GM21786 (cell line): ENCODE results near the gene PLCH1.

Experiments
- ATAC-seq: cut with Tn5 transposase; IDR thresholded peaks from one replicate; pipeline ENCODE4 v1.9.1; 2021; ENCODE audit not compliant: unreplicated experiment

PLCH1 gene

DNA sequence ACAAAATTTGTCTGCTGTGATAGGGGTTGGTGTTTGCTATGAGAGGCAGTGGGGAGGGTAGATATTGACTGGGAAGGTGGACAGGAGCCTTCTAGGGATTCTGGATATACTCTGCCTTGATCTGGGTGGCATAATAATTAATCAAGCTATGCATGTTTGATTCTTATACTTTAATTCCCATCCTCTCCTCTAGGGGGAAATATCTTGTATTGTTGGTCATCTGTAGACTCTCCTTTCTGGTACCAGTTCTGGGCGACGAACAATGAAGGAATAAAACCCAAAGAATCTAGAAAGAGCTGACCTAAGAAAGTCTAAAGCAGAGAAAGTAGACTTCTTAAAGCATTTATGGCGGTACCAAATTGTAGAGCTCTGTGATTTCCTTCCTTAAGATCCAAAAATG lies 253.2 kb downstream of the PLCH1 start:
- no peak for ATAC-seq

GRCh38 chr3:155488671-155489070 lies 256.2 kb downstream of the PLCH1 start:
- no peak for ATAC-seq

GRCh38 chr3:155485897-155486296 lies 259.0 kb downstream of the PLCH1 start:
- ATAC-seq, result no peak

GRCh38 chr3:155481591-155481990 lies 263.3 kb downstream of the PLCH1 start:
- no peak for ATAC-seq

DNA sequence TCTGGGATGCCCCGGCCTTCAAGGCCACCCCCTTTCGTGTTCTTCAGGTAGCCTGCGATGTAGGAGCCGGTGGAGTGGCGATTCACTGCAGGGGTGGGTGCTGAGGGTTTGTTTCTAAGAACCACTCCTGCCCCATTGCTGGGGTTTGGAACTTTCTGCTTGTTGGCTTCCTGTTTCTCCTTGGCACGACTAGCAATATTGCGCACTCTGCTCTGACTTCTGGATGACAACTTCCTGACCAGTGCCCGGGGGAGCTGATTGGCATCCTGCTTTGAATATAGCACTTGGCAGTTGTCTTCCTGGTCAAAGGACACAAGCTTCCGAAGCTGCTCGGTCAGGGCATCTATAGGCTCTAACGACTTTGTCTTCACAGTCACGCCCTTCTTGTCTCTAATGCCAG lies 263.8 kb downstream of the PLCH1 start:
- ATAC-seq, result no peak

- ATAC-seq, result no peak
Observed at GRCh38 chr3:155465664-155466063, 279.2 kb downstream of the PLCH1 start.

GRCh38 chr3:155462672-155463071 lies 282.2 kb downstream of the PLCH1 start:
- ATAC-seq, result no peak

- no peak for ATAC-seq
Observed at GRCh38 chr3:155457591-155457990, 287.3 kb downstream of the PLCH1 start.

DNA sequence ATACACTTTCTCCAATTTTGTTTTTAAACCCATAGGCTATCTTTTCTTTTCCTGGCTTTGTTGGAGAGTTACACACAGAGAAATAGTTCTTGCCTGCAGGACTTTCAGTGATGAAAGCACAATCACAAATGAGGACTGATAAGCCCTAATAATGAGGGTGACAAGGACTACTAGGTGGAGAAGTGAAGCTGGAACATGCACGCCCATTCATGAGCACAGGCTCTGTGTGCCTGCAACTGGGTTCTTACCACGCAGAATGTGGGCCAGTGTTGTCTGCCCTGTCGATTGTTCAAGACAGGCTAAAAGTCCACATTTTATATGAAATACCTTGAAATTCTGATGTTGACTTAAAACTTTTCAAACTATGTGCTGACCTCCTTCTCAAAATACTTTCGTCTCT lies 289.1 kb downstream of the PLCH1 start:
- ATAC-seq, result no peak

DNA sequence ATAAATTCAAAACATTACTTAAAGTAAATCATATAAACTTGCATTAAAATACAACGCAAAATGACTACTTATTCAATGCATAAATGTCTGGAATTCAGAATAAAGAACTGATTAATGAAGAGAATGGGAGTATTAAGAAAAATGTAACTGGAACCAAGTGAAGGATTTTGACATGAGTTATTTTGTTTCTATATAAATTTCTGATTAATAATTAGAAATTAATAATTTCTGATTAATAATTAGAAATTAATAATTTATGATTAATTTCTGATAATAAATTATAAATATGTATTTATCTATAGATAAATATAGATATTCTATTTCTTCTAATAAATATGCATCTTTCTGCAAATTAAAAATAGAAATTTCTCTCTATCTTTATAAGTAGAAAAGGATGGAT lies 291.4 kb downstream of the PLCH1 start:
- ATAC-seq, result no peak

DNA sequence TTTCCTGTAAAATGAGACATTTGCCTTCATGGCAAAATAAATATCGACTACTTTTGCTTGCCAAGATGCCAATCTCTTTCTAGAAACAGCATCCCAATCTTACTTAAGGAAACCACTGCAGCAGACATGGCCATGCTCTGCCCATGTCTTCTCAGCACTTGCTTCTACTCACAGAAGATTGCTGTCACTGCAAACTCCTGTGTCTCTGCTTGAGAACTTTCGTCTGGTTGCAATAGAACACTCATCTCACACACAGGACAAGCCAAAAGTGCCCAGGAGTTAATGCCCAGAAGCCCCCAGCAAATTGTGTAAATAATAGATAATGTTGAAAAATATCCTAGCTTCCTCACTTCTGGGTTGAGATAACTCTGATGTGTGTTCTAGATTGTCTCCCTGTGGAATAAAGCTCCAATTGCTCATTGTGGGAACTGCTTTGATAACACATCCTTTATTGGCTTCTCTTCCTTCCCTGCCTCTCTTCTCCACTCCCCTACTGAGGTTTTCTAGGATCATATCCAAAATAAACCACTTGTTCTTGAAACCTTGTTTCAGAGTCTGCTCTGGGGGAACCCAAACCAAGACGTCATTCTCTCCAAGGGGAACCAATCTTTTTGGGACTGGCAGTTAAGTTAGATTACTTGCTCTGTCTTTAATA lies 295.1 kb downstream of the PLCH1 start:
- ATAC-seq, result no peak

DNA sequence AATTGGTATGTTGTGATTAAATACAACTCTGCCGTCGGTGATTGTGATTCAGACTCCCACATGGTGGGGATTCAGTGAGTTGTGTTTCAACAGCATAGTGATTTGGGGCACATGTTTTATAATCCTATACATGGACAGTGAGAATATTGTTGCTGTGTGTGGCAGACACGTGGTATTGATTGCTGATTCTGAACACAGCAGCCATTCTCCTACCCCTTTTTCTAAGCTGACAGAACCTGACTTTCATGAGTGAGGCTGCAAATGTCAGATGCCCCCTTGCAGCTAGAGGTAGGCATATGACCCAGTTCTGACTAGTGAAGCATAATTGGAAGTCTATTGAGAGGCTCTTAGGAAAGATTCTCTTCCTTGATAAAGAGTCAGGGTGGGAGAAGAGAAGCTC lies 296.3 kb downstream of the PLCH1 start:
- no peak for ATAC-seq

DNA sequence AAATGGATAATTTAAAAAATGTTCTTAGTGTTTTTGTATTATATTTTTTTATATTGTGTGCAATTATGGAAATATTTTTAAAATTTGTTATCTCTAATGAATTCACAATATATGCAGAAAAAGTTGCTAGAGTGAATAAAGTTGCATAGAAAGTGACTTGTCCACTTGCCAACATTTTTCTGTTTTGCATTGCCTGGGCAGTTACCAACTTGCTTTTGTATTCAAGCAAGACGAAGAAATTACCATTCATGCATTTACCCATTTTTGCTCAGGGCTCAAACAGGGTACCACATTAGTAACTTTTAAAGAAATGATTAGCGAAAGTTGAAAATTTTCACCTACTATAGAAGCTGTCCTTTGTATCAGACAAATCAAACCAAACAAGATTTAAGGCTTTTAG lies 298.5 kb downstream of the PLCH1 start:
- ATAC-seq, result no peak

DNA sequence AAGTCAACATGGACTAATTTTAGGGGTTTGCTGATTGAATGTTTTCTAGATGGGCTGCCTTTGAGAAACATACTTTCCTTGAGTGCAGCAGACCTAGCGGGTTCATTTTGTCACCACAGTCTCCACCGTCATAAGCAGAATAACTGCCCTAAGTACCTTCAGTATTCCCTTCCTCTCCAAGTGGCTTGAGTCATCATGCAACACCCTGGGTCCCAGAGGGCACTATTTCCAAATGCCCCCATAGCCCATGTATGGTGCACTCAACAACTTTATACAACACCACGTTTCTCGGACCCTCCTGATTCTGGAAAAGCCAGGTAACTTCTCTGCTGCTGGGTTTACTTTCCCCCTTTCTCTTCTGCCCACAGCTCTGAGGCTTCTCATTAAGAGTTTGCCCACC lies 300.1 kb downstream of the PLCH1 start:
- ATAC-seq, result no peak

- no peak for ATAC-seq
Observed at GRCh38 chr3:155443815-155444214, 301.1 kb downstream of the PLCH1 start.

- no peak for ATAC-seq
Observed at GRCh38 chr3:155442072-155442471, 302.8 kb downstream of the PLCH1 start.

DNA sequence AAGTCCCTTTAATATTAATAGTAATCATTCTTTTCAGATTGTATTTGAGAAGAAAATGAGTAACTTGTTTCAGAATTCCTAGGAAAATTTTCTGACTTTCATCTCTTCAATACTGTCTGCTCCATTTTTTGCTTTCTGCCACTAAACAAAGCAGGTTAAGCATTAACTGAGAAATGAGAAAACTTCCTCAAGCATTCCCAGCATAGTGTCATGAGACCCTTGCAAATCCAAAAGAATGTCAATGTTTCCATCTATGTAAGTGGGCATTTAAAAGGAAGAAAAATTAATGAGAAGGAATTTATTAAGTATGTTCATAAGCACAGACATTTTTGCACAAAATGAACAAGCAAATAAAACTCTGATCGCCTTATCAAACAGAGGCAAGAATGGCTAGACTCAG lies 303.4 kb downstream of the PLCH1 start:
- ATAC-seq, result no peak

- no peak for ATAC-seq
Observed at GRCh38 chr3:155441026-155441425, 303.8 kb downstream of the PLCH1 start.

DNA sequence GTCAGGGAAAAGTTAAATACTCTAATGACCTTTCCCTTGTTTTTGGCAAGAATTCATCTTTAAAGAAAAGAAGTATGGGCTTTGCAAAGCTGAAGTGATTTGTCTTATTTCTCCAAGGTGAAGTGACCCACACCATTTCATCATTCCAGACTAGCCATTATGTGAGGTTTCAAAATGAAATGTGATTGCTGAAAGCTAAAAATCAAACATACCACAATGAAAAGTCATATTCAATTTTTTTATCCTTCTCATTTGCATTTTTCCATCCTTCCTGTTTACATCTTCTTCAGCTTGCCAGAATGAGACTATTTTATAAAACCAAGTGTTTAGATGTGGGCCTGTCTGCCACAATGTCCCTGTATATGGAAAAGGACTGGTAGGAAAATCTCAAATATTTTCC lies 309.1 kb downstream of the PLCH1 start:
- no peak for ATAC-seq

- no peak for ATAC-seq
Observed at GRCh38 chr3:155431856-155432570, 312.9 kb downstream of the PLCH1 start.

DNA sequence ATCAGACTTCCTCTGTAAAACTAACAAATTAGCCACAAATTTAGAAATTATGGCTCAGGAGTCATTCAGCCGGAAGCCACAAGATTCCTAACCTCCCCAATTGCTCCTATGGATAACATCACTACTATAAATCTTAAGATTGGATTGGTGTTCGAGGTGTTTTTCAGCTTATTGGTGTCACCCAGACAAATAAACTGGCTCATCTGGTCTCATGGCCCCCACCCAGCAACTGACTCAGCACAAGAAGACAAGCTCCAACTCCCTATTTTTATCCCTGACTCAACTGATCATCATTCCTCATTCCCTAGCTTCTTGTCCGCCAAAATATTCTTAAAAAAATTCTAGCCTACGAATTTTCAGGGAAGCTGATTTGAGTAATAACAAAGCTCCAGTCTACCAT lies 316.3 kb downstream of the PLCH1 start:
- no peak for ATAC-seq

GRCh38 chr3:155426524-155427230 lies 318.2 kb downstream of the PLCH1 start:
- ATAC-seq, result no peak
